Smooth muscle cell (in vitro differentiated cells): ENCODE data around the gene TM9SF4. TPM values are rescaled to one million over a fixed set of nuclear protein-coding genes. Genes with fewer than 3 reads are reported as not detected.

Experiments
- DNase-seq: peaks from one replicate; lab custom pipeline; 2025; ENCODE audit not compliant: unreplicated experiment; lab: John Stamatoyannopoulos, UW
- H2AFZ ChIP-seq: fragments of 200-600 bp; sonication (generic); 2 replicates; pipeline ENCODE4 v1.6.0; 2016; ENCODE audit warnings: antibody characterized with exemption, low read depth, mild to moderate bottlenecking
- H3F3A ChIP-seq: fragments of 200-600 bp; sonication (generic); 2 replicates; pipeline ENCODE4 v1.6.0; 2017; ENCODE audit warnings: antibody characterized with exemption, low read depth
- H3K27ac ChIP-seq: fragments of 200-600 bp; sonication (generic); 2 replicates; pipeline ENCODE4 v1.5.1; 2016; ENCODE audit warnings: low read depth, mild to moderate bottlenecking
- H3K27me3 ChIP-seq: fragments of 200-600 bp; sonication (generic); 2 replicates; pipeline ENCODE4 v1.6.1; 2016; ENCODE audit warnings: low read depth, mild to moderate bottlenecking
- H3K36me3 ChIP-seq: fragments of 200-600 bp; sonication (generic); 2 replicates; pipeline ENCODE4 v1.5.1; 2016; ENCODE audit warnings: low read depth
- H3K4me1 ChIP-seq: fragments of 200-600 bp; sonication (generic); 2 replicates; pipeline ENCODE4 v1.5.1; 2016; ENCODE audit warnings: low read depth
- H3K4me2 ChIP-seq: fragments of 200-600 bp; sonication (generic); 2 replicates; pipeline ENCODE4 v1.6.0; 2016; ENCODE audit warnings: mild to moderate bottlenecking
- H3K4me3 ChIP-seq: fragments of 200-600 bp; sonication (generic); 2 replicates; pipeline ENCODE4 v1.5.1; 2016; ENCODE audit warnings: mild to moderate bottlenecking
- H3K79me2 ChIP-seq: fragments of 200-600 bp; sonication (generic); 2 replicates; pipeline ENCODE4 v1.6.0; 2016; ENCODE audit warnings: low read depth, mild to moderate bottlenecking
- H3K9ac ChIP-seq: fragments of 200-600 bp; sonication (generic); 2 replicates; pipeline ENCODE4 v1.6.0; 2016; ENCODE audit warnings: low read depth
- H3K9me3 ChIP-seq: fragments of 200-600 bp; sonication (generic); replicated peaks from 2 replicates; pipeline ENCODE4 v1.5.1; 2016; ENCODE audit warnings: low read depth
- H4K20me1 ChIP-seq: fragments of 200-600 bp; sonication (generic); 2 replicates; pipeline ENCODE4 v1.6.0; 2016; ENCODE audit warnings: low read depth
- CTCF ChIP-seq: fragments of 200-600 bp; sonication (generic); IDR thresholded peaks from 2 replicates; pipeline ENCODE4 v1.5.1; 2017; ENCODE audit warnings: borderline replicate concordance, mild to moderate bottlenecking, antibody characterized with exemption; ENCODE audit not compliant: insufficient read depth, poor library complexity, severe bottlenecking
- WGBS: methylation state at CpG from one replicate; pipeline ENCODE4 v1.1.7; 2016; ENCODE audit warnings: low lambda C conversion rate; 5-methylcytosine and 5-hydroxymethylcytosine counted together
- polyA plus RNA-seq: library from polyadenylated mRNA; unstranded; fragments of >200 nt; fragmentation: Nextera tagmentation; extraction: Ambion mirVana; gene quantifications from 2 replicates; pipeline ENCODE4 v1.2.1, GENCODE V29; 2016
- total RNA-seq: library from RNA; depleted of rRNA; stranded (reverse); fragments of >200 nt; gene quantifications from 2 replicates; pipeline ENCODE4 v1.2.3, GENCODE V29; 2014

TM9SF4 gene
- total and polyA plus RNA-seq, 2 experiments from 2014 or later, result 59.2 to 90.2 TPM

- Histone ChIP-seq H3K9me3 (no peaks in the 10 kb centered on the region), H3K4me3 (no peak overlapping the region), H3K27me3 (no peaks in the 10 kb centered on the region), H3K4me1 (peaks cover 14% of the 10 kb centered on the region), H3K27ac (no peak overlapping the region), H3F3A (peaks cover 12% of the 10 kb centered on the region), H3K4me2 (no peak overlapping the region), H3K9ac (no peak overlapping the region), H3K79me2 (peaks cover 44% of the 10 kb centered on the region), H2AFZ (no peak overlapping the region), H4K20me1 (peaks cover 19% of the 10 kb centered on the region), H3K36me3 (peaks cover under 1% of the 10 kb centered on the region)
- no peak for TF ChIP-seq CTCF
- DNase-seq, result no peak
- WGBS, result 91% methylated on average over 9 of the region's 9 CpGs
These were observed 100.5 kb downstream of the TM9SF4 start for GRCh38 chr20:32209850-32210605.

GRCh38 chr20:32213870-32214269 is 104.4 kb downstream of the TM9SF4 start:
- peaks cover 9% of the 10 kb centered on the region for H3K79me2 ChIP-seq
- H4K20me1 ChIP-seq, result peaks cover 5% of the 10 kb centered on the region
- no peaks in the 10 kb centered on the region for H3K27me3 ChIP-seq
- H2AFZ ChIP-seq, result no peak overlapping the region
- no peaks in the 10 kb centered on the region for H3K4me1 ChIP-seq
- TF ChIP-seq CTCF, result no peak
- H3F3A ChIP-seq, result peaks cover 8% of the 10 kb centered on the region
- no peak overlapping the region for H3K27ac ChIP-seq
- WGBS, result 98% methylated on average over 1 of the region's 1 CpG
- H3K36me3 ChIP-seq, result peaks cover 22% of the 10 kb centered on the region
- H3K4me3 ChIP-seq, result no peak overlapping the region
- no peak overlapping the region for H3K4me2 ChIP-seq
- no peak for DNase-seq
- H3K9ac ChIP-seq, result no peak overlapping the region
- H3K9me3 ChIP-seq, result no peaks in the 10 kb centered on the region

- Histone ChIP-seq H3K4me1 (no peaks in the 10 kb centered on the region), H3K9ac (no peak overlapping the region)
These were observed 105.6 kb downstream of the TM9SF4 start for GRCh38 chr20:32215147-32215546.

More at GRCh38 chr20:32215147-32215546, 105.6 kb downstream of the TM9SF4 start:
- H2AFZ ChIP-seq, result no peak overlapping the region
- H3K9me3 ChIP-seq, result no peaks in the 10 kb centered on the region
- no peaks in the 10 kb centered on the region for H3F3A ChIP-seq
- no peak for TF ChIP-seq CTCF
- peaks cover 22% of the 10 kb centered on the region for H3K36me3 ChIP-seq
- WGBS, result 97% methylated on average over 8 of the region's 8 CpGs
- no peaks in the 10 kb centered on the region for H3K27me3 ChIP-seq
- H4K20me1 ChIP-seq, result peaks cover 5% of the 10 kb centered on the region
- H3K27ac ChIP-seq, result no peak overlapping the region
- no peak overlapping the region for H3K4me2 ChIP-seq
- no peak for DNase-seq
- H3K79me2 ChIP-seq, result peaks cover 4% of the 10 kb centered on the region
- no peak overlapping the region for H3K4me3 ChIP-seq
